NCI-H1930 (cell line): ENCODE measurements around the gene SLC26A4.

Source experiments
- DNase-seq, 2 experiments: peaks; one replicate each; lab custom pipeline; 2025; lab: John Stamatoyannopoulos, UW

Gene SLC26A4

GRCh38 chr7:107746006-107746405, 85.4 kb downstream of the SLC26A4 start:
- no peak for DNase-seq

GRCh38 chr7:107751113-107751512, 90.5 kb downstream of the SLC26A4 start:
- no peak for DNase-seq

GRCh38 chr7:107754642-107755041, 94.0 kb downstream of the SLC26A4 start:
- DNase-seq = no peak

GRCh38 chr7:107758667-107759066, 98.0 kb downstream of the SLC26A4 start:
- DNase-seq = no peak

GRCh38 chr7:107767391-107767790, 106.8 kb downstream of the SLC26A4 start:
- DNase-seq = no peak
